Endothelial cell of umbilical vein (primary cell): ENCODE data around the gene H2BK1.

Experiments used
- CTCF ChIP-seq, 2 donors: IDR thresholded peaks; 1 replicate in 1 of 2; 2 replicates in 1 of 2; pipeline ENCODE4 v1.5.1; 2011; ENCODE audit warnings: low read length in 2 of 2, mild to moderate bottlenecking in 2 of 2, moderate library complexity in 2 of 2, control low read depth in 1 of 2, inconsistent platforms in 1 of 2, low read depth in 1 of 2; ENCODE audit not compliant: insufficient read depth in 1 of 2; ENCODE audit errors: extremely low read depth in 1 of 2
- EZH2 ChIP-seq: IDR thresholded peaks from 2 replicates; pipeline ENCODE4 v1.6.1; 2012; ENCODE audit warnings: borderline replicate concordance, low read depth, mild to moderate bottlenecking, moderate library complexity, low read length, inconsistent platforms; ENCODE audit not compliant: severe bottlenecking
- FOS ChIP-seq: IDR thresholded peaks from 2 replicates; pipeline ENCODE4 v1.6.1; 2011; ENCODE audit warnings: mild to moderate bottlenecking, low read length, moderate library complexity, borderline replicate concordance; ENCODE audit not compliant: insufficient read depth
- MAX ChIP-seq: IDR thresholded peaks from 2 replicates; pipeline ENCODE4 v1.6.1; 2011; ENCODE audit not compliant: insufficient read depth, insufficient read length
- MYC ChIP-seq: IDR thresholded peaks from one replicate; pipeline ENCODE4 v1.6.1; 2011; ENCODE audit warnings: mild to moderate bottlenecking, low read depth, low read length
- POLR2A ChIP-seq: IDR thresholded peaks from 2 replicates; pipeline ENCODE4 v1.6.1; 2012; ENCODE audit warnings: low read depth, mild to moderate bottlenecking, control low read depth, low read length
- POLR2AphosphoS5 ChIP-seq: IDR thresholded peaks from 2 replicates; pipeline ENCODE4 v1.6.1; 2012; ENCODE audit warnings: low read depth, mild to moderate bottlenecking, control low read depth, low read length, moderate library complexity; ENCODE audit not compliant: insufficient read depth

- no peak for TF ChIP-seq CTCF (IDR thresholded peaks at IDR 0.05; ENCODE audit: extremely low read depth in 1 of 2, insufficient read depth in 1 of 2, low read depth in 1 of 2, low read length in 2 of 2)
- no peak for TF ChIP-seq POLR2AphosphoS5
- TF ChIP-seq POLR2A, result no peak
- TF ChIP-seq EZH2, result no peak
- TF ChIP-seq MYC, result no peak
- TF ChIP-seq MAX, result no peak
- TF ChIP-seq FOS, result no peak
Measured at GRCh38 chr7:151236406-151236805, 26.1 kb upstream of the H2BK1 start.
